NCI-H1105 (cell line): Measurements from ENCODE around the gene FKBP2.
A peak's percentile ranks its signal among the peaks of the same experiment; 100 is the strongest.

Experiments
- DNase-seq: peaks from one replicate; lab custom pipeline; 2025; lab: John Stamatoyannopoulos, UW

Gene FKBP2

GRCh38 chr11:64264371-64264852 is 23.5 kb downstream of the FKBP2 start:
- DNase-seq = no peak

GRCh38 chr11:64265176-64266160 is 24.6 kb downstream of the FKBP2 start:
- no peak for DNase-seq

DNA sequence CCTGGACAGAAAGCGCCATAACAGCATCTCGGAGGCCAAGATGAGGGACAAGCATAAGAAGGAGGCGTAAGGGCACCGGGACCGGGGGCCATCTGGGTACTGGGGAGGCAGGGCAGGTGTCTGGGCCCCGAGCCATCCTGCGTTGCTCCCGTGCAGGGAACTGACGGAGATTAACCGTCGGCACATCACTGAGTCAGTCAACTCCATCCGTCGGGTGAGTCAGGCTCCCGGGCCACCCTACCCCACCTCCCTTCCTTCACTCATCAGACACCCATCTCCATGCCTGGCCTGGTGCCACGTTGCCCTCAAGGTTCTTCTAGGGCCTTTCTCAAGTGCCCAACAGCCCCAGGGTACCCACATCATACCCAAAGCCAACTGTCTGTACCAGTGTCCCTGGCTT is 25.4 kb downstream of the FKBP2 start:
- DNase-seq = no peak

DNA sequence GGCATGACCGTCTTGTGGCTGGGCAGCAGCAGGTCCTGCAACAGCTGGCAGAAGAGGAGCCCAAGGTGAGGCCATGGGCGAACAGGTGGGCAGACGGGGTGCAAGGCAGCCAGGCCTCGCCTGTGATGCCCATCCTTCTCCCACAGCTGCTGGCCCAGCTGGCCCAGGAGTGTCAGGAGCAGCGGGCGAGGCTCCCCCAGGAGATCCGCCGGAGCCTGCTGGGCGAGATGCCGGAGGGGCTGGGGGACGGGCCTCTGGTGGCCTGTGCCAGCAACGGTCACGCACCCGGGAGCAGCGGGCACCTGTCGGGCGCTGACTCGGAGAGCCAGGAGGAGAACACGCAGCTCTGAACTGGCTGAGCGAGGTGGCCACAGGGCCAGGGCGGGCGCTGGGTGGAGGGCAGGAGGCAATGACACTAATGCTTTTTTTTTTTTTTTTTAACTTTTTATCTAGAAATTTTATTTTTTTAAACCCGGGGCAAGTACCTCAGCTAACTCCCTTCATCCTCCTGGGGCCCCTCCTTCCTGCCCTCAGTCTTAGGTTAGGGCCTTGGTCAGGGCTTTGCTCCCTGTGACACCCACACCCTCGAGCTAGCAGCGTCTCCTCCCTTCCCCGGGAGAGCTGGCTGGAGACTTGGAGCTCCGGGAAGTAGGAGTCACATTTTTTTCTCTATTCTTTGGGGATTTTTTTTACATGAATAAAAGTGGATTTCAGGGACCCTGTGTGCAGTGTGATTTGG is 26.5 kb downstream of the FKBP2 start:
- DNase-seq = no peak

DNA sequence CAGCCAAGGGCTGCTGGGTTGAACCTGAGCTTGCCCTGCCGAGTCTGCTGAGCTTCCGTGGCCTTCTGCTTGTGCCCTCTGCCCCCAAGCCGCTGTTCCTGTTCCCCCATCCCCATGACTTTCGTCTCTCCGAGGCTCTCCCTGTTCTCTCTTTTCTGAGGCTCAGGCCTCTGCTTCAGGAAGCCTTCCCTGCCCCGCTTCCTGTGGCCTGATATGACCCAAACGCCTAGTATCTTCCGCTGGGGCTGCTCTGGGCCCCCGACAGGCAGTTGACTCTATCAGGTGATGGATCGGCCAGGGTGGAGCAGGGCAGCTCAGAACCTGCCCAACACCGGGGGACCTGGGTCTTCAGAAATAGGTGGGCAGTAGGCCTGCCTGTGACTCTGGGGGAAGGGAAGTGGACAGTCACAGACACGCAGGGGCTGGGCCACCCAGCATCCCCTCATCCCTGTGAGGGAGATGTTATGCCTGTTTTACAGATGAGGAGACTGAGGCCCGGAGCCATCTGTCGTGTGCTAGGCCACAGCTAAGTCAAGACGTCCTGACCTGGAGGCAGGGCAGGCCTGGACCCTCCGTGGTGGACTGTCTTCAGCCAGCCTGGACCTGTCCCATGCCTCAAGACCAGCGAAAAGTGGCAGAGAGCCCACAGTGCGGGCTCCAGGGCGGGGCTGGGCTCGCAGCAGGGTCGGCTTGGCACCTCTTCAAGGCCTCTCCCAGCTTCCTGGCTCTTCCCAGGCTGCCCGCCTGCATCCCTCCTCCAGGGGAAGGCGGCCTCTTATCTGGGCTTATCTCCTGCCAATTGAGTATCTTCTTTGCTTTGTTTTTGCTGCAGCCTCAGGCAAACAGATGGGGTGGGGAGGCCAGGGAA is 27.4 kb downstream of the FKBP2 start:
- DNase-seq = peak; percentile 9

- DNase-seq = no peak
Measured at GRCh38 chr11:64268893-64269539, 28.1 kb downstream of the FKBP2 start.

- DNase-seq = peak; percentile 99
Measured at GRCh38 chr11:64269540-64270220, 28.8 kb downstream of the FKBP2 start.

DNA sequence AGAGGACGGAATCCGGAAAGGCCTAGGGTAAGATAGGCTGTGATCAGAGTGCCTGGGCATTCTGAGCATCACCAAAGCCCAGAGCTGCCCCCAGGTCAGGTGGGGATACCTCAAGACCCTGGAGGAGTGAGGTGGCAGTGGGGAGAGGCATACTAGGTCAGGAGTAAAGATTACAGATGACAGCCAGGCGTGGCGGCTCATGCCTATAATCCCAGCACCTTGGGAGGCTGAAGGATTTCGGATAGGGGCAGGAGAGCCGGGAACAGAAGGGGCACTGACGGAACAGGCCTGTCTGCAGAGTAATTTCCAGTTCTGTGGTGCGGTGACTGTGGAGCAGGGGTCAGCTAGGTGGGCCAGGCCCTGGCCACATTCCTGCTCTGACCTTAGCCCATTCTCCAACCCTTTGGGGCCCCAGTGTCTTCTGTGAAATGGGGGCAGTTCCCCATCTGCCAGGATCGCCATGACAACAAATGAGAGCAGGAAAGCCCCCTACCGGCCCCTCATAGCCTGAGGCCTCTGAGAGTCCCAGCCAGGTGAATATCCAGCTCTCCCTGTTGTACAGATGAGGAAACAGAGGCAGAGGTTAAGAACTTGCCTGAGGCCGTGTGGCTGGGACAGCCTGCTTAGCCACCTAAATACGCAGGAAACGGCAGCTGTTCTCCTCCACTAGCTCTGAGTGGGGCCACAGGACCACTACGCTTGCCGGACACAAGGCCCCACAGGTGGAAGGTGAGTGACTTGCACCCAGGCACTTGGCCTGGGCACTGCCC is 34.3 kb downstream of the FKBP2 start:
- DNase-seq = no peak

- no peak for DNase-seq
Measured at GRCh38 chr11:64275841-64276240, 34.9 kb downstream of the FKBP2 start.

DNA sequence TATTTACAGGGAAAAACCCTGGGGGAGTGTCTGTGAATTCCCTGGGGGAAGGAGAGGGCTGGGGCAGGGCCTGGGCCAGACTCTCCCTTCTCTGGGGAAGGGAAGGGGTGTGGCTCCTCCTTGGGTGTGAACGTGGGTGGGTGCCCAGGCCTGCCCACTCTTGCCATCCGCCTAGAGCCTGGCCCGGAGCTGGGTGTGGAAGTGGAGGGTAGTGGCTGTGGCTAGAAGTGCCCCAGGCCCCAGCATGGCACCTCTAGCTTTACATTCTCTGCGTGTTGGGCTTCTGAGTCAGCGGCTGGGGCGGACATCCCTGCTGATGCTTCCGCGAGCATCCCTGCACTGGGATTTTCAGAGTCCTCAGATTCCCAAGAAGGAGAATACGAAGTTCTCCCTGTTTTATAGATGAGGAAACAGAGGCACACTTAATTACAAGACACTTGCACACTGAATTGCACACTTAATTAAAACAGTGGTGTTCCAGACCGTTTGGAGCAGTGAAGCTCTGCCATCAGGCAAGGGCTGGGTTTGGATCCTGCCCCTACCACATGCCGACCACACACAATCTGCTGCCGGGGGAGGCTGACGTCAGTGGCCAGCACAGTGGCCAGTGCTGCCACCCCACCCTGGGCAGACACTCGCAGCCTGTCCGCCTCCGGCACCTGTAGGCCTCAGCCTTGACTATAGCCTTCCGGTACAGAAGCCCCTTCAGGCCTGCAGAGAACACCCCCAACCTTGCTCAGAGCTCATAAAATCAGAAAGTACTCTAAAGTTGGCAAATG is 35.9 kb downstream of the FKBP2 start:
- no peak for DNase-seq

DNA sequence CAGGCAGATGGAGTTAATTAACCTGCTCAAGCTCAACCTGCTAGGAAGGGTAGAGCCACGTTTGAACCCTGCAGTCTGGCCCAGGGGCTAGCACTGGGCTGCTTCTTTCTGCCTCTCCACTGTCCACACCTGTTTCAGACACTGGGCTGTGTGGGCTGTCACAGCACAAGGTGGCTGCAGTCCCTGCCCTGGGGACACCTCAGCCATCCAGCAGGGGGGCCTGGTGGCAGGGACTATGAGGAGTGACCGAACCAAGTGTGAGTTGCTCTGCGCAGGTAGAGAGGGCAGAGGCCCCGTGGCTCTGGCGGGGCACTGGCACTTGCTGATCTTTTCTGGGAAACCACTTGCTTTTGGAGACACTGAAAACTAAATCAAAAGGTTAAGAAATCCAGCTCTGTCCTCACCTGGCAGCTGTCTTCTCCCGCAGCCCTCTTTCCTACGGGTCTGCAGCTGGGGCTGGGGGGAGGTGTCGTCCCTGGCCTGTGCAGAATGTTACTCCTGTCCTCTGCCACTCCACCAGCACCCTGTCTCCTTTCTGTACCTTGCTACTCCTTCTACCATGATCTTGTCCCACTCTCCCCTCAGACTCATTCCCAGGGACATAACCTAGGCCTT is 37.8 kb downstream of the FKBP2 start:
- DNase-seq = no peak

GRCh38 chr11:64281957-64282770 is 41.3 kb downstream of the FKBP2 start:
- no peak for DNase-seq

- no peak for DNase-seq
Measured at GRCh38 chr11:64283092-64283491, 42.2 kb downstream of the FKBP2 start.

- peak; percentile 94 for DNase-seq
Measured at GRCh38 chr11:64284048-64284961, 43.4 kb downstream of the FKBP2 start, which contains the start of gene BAD. Gene BAD, minus strand, starts transcription at chr11:64284665. Its CDS starts 297 bp downstream, at chr11:64284368.

DNA sequence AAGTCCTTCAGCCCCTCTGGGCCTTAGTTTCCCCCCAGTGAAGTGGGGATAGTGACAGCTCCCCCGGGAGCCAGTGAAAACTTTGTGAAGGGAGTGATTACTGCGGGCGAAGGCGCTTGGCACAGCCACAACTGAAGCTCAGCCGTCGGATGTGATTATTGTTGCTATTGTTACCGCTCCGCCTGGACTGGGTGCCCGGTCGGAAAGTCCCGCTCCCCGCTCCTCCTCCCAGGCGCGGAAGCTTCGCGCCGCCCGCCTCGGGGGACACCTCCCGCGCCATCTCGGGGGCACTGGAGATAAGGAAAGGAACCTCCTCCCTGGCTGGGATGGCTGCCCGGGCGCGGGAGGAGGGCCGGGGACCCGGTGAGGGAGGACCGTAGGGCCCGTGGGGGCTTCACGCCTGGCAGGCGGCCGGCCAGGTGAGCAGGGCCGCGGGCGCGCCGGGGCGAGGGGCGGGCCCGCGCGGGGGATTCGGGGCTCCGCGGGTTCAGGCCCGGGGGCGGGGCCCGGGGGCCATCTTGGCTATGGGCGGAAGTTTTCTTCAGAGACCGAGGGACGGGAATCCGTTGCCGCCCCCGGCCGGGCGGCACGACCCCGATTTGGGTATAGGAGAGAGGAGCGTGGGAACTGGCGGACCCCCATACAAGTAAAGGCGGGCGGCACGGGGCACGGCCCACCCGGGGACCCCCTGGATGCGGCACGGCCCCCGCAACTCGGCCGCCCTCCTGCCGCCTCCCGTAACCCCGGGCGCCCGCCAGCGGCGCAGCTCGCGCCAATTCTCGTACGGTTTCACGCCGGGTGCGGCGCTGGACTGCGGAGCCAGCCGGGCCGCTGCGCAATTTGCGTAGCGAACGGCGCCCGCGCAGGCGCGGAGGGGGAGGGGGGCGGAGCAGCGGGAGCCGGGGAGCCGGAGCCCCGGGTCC is 44.3 kb downstream of the FKBP2 start, which contains the start of gene GPR137:
GPR137 (plus strand) TSS at position 887 of the 923 bp plus-strand sequence. CDS start 677 bp downstream, outside the sequence.
- peak; percentile 74 for DNase-seq
